ENCODE results near the gene LIMS1. TPM values are rescaled to one million over a fixed set of nuclear protein-coding genes. Genes with fewer than 3 reads are reported as not detected.
"Not testable (repeated sequence)": the region's sequence is repeated elsewhere in the genome, so short reads cannot be mapped to it uniquely, and the experiment has no call there.

LIMS1 gene
- total and polyA plus RNA-seq, 2 donors: 27.1 to 28.5 TPM

GRCh38 chr2:108587621-108588020, 53.4 kb downstream of the LIMS1 start:
- Histone ChIP-seq H3K27me3 (ENCODE audit: control insufficient read depth in 2 of 2, insufficient read depth in 1 of 2, low read length in 1 of 2) (no peaks in the 10 kb centered on the region), H3K4me3 (ENCODE audit: low read length in 2 of 2) (no peak overlapping the region), H3K9me3 (ENCODE audit: control insufficient read depth in 2 of 2, insufficient read depth in 1 of 2, low read length in 1 of 2) (no peaks in the 10 kb centered on the region), H3K27ac (ENCODE audit: low read depth in 1 of 2, low read length in 1 of 2) (peak overlapping the region in 1 of 2 donors; percentile 15), H3K4me1 (ENCODE audit: control insufficient read depth in 2 of 2, insufficient read depth in 2 of 2, low read length in 2 of 2) (peaks cover 0 to 2% of the 10 kb centered on the region in 2 donors), H3K36me3 (ENCODE audit: control insufficient read depth in 2 of 2, insufficient read depth in 2 of 2, low read length in 1 of 2) (no peaks in the 10 kb centered on the region)
- 93% methylated on average over 6 of the region's 6 CpGs for WGBS
- DNase-seq (ENCODE audit: low read depth in 6 of 9, low spot score in 9 of 9): no peak

GRCh38 chr2:108588070-108588668, 53.9 kb downstream of the LIMS1 start:
- Histone ChIP-seq H3K36me3 (ENCODE audit: control insufficient read depth in 2 of 2, insufficient read depth in 2 of 2, low read length in 1 of 2) (no peaks in the 10 kb centered on the region), H3K27ac (ENCODE audit: low read depth in 1 of 2, low read length in 1 of 2) (peak overlapping the region; percentile 52 to 56), H3K4me3 (ENCODE audit: low read length in 2 of 2) (no peak overlapping the region), H3K9me3 (ENCODE audit: control insufficient read depth in 2 of 2, insufficient read depth in 1 of 2, low read length in 1 of 2) (no peaks in the 10 kb centered on the region), H3K4me1 (ENCODE audit: control insufficient read depth in 2 of 2, insufficient read depth in 2 of 2, low read length in 2 of 2) (peaks cover 0 to 2% of the 10 kb centered on the region in 2 donors), H3K27me3 (ENCODE audit: control insufficient read depth in 2 of 2, insufficient read depth in 1 of 2, low read length in 1 of 2) (no peaks in the 10 kb centered on the region)
- peak in 1 of 9 donors; percentile 50 for DNase-seq (ENCODE audit: low read depth in 6 of 9, low spot score in 9 of 9)
- WGBS: 32% methylated on average over 3 of the region's 3 CpGs

GRCh38 chr2:108589372-108589771, 55.1 kb downstream of the LIMS1 start:
- no peaks in the 10 kb centered on the region for H3K36me3 ChIP-seq (ENCODE audit: control insufficient read depth in 2 of 2, insufficient read depth in 2 of 2, low read length in 1 of 2)
- no peak overlapping the region for H3K27ac ChIP-seq (ENCODE audit: low read depth in 1 of 2, low read length in 1 of 2)
- DNase-seq (ENCODE audit: low read depth in 6 of 9, low spot score in 9 of 9): no peak
- no peak overlapping the region for H3K4me3 ChIP-seq (ENCODE audit: low read length in 2 of 2)
- H3K27me3 ChIP-seq (ENCODE audit: control insufficient read depth in 2 of 2, insufficient read depth in 1 of 2, low read length in 1 of 2): no peaks in the 10 kb centered on the region
- no peaks in the 10 kb centered on the region for H3K9me3 ChIP-seq (ENCODE audit: control insufficient read depth in 2 of 2, insufficient read depth in 1 of 2, low read length in 1 of 2)
- peaks cover 0 to 5% of the 10 kb centered on the region in 2 donors for H3K4me1 ChIP-seq (ENCODE audit: control insufficient read depth in 2 of 2, insufficient read depth in 2 of 2, low read length in 2 of 2)

GRCh38 chr2:108589781-108590180, 55.5 kb downstream of the LIMS1 start:
- no peak overlapping the region for H3K27ac ChIP-seq (ENCODE audit: low read depth in 1 of 2, low read length in 1 of 2)
- H3K9me3 ChIP-seq (ENCODE audit: control insufficient read depth in 2 of 2, insufficient read depth in 1 of 2, low read length in 1 of 2): no peaks in the 10 kb centered on the region
- no peaks in the 10 kb centered on the region for H3K27me3 ChIP-seq (ENCODE audit: control insufficient read depth in 2 of 2, insufficient read depth in 1 of 2, low read length in 1 of 2)
- H3K4me1 ChIP-seq (ENCODE audit: control insufficient read depth in 2 of 2, insufficient read depth in 2 of 2, low read length in 2 of 2): peaks cover 0 to 7% of the 10 kb centered on the region in 2 donors
- H3K36me3 ChIP-seq (ENCODE audit: control insufficient read depth in 2 of 2, insufficient read depth in 2 of 2, low read length in 1 of 2): no peaks in the 10 kb centered on the region
- H3K4me3 ChIP-seq (ENCODE audit: low read length in 2 of 2): no peak overlapping the region
- WGBS: 76% methylated on average over 2 of the region's 2 CpGs
- DNase-seq (ENCODE audit: low read depth in 6 of 9, low spot score in 9 of 9): no peak

- Histone ChIP-seq H3K27me3 (ENCODE audit: control insufficient read depth in 2 of 2, insufficient read depth in 1 of 2, low read length in 1 of 2) (no peaks in the 10 kb centered on the region), H3K27ac (ENCODE audit: low read depth in 1 of 2, low read length in 1 of 2) (no peak overlapping the region), H3K4me1 (ENCODE audit: control insufficient read depth in 2 of 2, insufficient read depth in 2 of 2, low read length in 2 of 2) (peaks cover 0 to 11% of the 10 kb centered on the region in 2 donors), H3K4me3 (ENCODE audit: low read length in 2 of 2) (no peak overlapping the region), H3K36me3 (ENCODE audit: control insufficient read depth in 2 of 2, insufficient read depth in 2 of 2, low read length in 1 of 2) (no peaks in the 10 kb centered on the region), H3K9me3 (ENCODE audit: control insufficient read depth in 2 of 2, insufficient read depth in 1 of 2, low read length in 1 of 2) (no peaks in the 10 kb centered on the region)
- DNase-seq (ENCODE audit: low read depth in 6 of 9, low spot score in 9 of 9): no peak
- WGBS: 91% methylated on average over 6 of the region's 6 CpGs
Observed at GRCh38 chr2:108591163-108591562, 56.9 kb downstream of the LIMS1 start.

GRCh38 chr2:108593547-108594098, 59.4 kb downstream of the LIMS1 start:
- H3K4me3 ChIP-seq (ENCODE audit: low read length in 2 of 2): no peak overlapping the region
- peaks cover 0 to 9% of the 10 kb centered on the region in 2 donors for H3K4me1 ChIP-seq (ENCODE audit: control insufficient read depth in 2 of 2, insufficient read depth in 2 of 2, low read length in 2 of 2)
- no peak overlapping the region for H3K27ac ChIP-seq (ENCODE audit: low read depth in 1 of 2, low read length in 1 of 2)
- H3K36me3 ChIP-seq (ENCODE audit: control insufficient read depth in 2 of 2, insufficient read depth in 2 of 2, low read length in 1 of 2): no peaks in the 10 kb centered on the region
- H3K9me3 ChIP-seq (ENCODE audit: control insufficient read depth in 2 of 2, insufficient read depth in 1 of 2, low read length in 1 of 2): no peaks in the 10 kb centered on the region
- DNase-seq (ENCODE audit: low read depth in 6 of 9, low spot score in 9 of 9): no peak
- H3K27me3 ChIP-seq (ENCODE audit: control insufficient read depth in 2 of 2, insufficient read depth in 1 of 2, low read length in 1 of 2): no peaks in the 10 kb centered on the region

- no peak overlapping the region for H3K4me3 ChIP-seq (ENCODE audit: low read length in 2 of 2)
- no peaks in the 10 kb centered on the region for H3K27me3 ChIP-seq (ENCODE audit: control insufficient read depth in 2 of 2, insufficient read depth in 1 of 2, low read length in 1 of 2)
- H3K36me3 ChIP-seq (ENCODE audit: control insufficient read depth in 2 of 2, insufficient read depth in 2 of 2, low read length in 1 of 2): no peaks in the 10 kb centered on the region
- peak in 1 of 9 donors; percentile 49 for DNase-seq (ENCODE audit: low read depth in 6 of 9, low spot score in 9 of 9)
- WGBS: 19% methylated on average over 7 of the region's 7 CpGs
- peak overlapping the region in 1 of 2 donors; percentile 10 for H3K27ac ChIP-seq (ENCODE audit: low read depth in 1 of 2, low read length in 1 of 2)
- no peaks in the 10 kb centered on the region for H3K9me3 ChIP-seq (ENCODE audit: control insufficient read depth in 2 of 2, insufficient read depth in 1 of 2, low read length in 1 of 2)
- peaks cover 0 to 9% of the 10 kb centered on the region in 2 donors for H3K4me1 ChIP-seq (ENCODE audit: control insufficient read depth in 2 of 2, insufficient read depth in 2 of 2, low read length in 2 of 2)
Observed at GRCh38 chr2:108594132-108594981, 60.1 kb downstream of the LIMS1 start.

GRCh38 chr2:108594982-108595464, 60.8 kb downstream of the LIMS1 start:
- no peaks in the 10 kb centered on the region for H3K27me3 ChIP-seq (ENCODE audit: control insufficient read depth in 2 of 2, insufficient read depth in 1 of 2, low read length in 1 of 2)
- H3K27ac ChIP-seq (ENCODE audit: low read depth in 1 of 2, low read length in 1 of 2): peak overlapping the region in 1 of 2 donors; percentile 10
- H3K9me3 ChIP-seq (ENCODE audit: control insufficient read depth in 2 of 2, insufficient read depth in 1 of 2, low read length in 1 of 2): no peaks in the 10 kb centered on the region
- H3K36me3 ChIP-seq (ENCODE audit: control insufficient read depth in 2 of 2, insufficient read depth in 2 of 2, low read length in 1 of 2): no peaks in the 10 kb centered on the region
- peaks cover 0 to 9% of the 10 kb centered on the region in 2 donors for H3K4me1 ChIP-seq (ENCODE audit: control insufficient read depth in 2 of 2, insufficient read depth in 2 of 2, low read length in 2 of 2)
- DNase-seq (ENCODE audit: low read depth in 6 of 9, low spot score in 9 of 9): no peak
- no peak overlapping the region for H3K4me3 ChIP-seq (ENCODE audit: low read length in 2 of 2)
- WGBS: 46% methylated on average over 4 of the region's 4 CpGs

GRCh38 chr2:108595771-108596170, 61.5 kb downstream of the LIMS1 start:
- not testable (repeated sequence) for H3K9me3 ChIP-seq (ENCODE audit: control insufficient read depth in 2 of 2, insufficient read depth in 1 of 2, low read length in 1 of 2); H3K27ac ChIP-seq (ENCODE audit: low read depth in 1 of 2, low read length in 1 of 2); H3K27me3 ChIP-seq (ENCODE audit: control insufficient read depth in 2 of 2, insufficient read depth in 1 of 2, low read length in 1 of 2); DNase-seq (ENCODE audit: low read depth in 6 of 9, low spot score in 9 of 9); H3K36me3 ChIP-seq (ENCODE audit: control insufficient read depth in 2 of 2, insufficient read depth in 2 of 2, low read length in 1 of 2); H3K4me3 ChIP-seq (ENCODE audit: low read length in 2 of 2); H3K4me1 ChIP-seq (ENCODE audit: control insufficient read depth in 2 of 2, insufficient read depth in 2 of 2, low read length in 2 of 2)
- WGBS: 56% methylated on average over 4 of the region's 4 CpGs

All from thymus (tissue), 11 donors.